Epithelial cell of alveolus of lung (primary cell): ENCODE measurements around the gene IP6K2. TPM values are rescaled to one million over a fixed set of nuclear protein-coding genes. Genes with fewer than 3 reads are reported as not detected.

Experiments
- total RNA-seq: library from RNA; depleted of rRNA; stranded (reverse); fragments of >200 nt; gene quantifications from 2 replicates; pipeline ENCODE4 v1.2.1, GENCODE V29; 2015

The IP6K2 gene
- 44.0 and 69.0 TPM in 2 replicates for total RNA-seq

GRCh38 chr3:48716982-48717746, at the start of gene IP6K2:
Gene IP6K2 (minus strand): TSS chr3:48717221. CDS start chr3:48695291, 21,930 bp downstream.

GRCh38 chr3:48685603-48686511, 31.2 kb downstream of the IP6K2 start, which contains the start of gene NCKIPSD:
Gene NCKIPSD (minus strand): TSS chr3:48685915. CDS start chr3:48685807, 108 bp downstream.

GRCh38 chr3:48662753-48663488, 54.1 kb downstream of the IP6K2 start, which contains the start of gene CELSR3:
Gene CELSR3 (minus strand): TSS chr3:48662886. CDS start chr3:48662634, 252 bp downstream.

Other genes starting within 250 kb of the IP6K2 start
- 215 and 254 TPM in 2 replicates for gene SHISA5, start 213.0 kb downstream of the IP6K2 start, total RNA-seq
- gene PFKFB4, start 160.4 kb downstream of the IP6K2 start, total RNA-seq: 19.4 and 22.6 TPM in 2 replicates
- 3.1 and 3.7 TPM in 2 replicates for gene UCN2, start 153.4 kb downstream of the IP6K2 start, total RNA-seq
- gene COL7A1, start 121.9 kb downstream of the IP6K2 start, total RNA-seq: 52.5 and 104 TPM in 2 replicates
- gene UQCRC1, start 107.6 kb downstream of the IP6K2 start, total RNA-seq: 388 and 454 TPM in 2 replicates
- gene TMEM89, start 95.5 kb downstream of the IP6K2 start, total RNA-seq: not detected in 2 replicates
- gene SLC26A6, start 81.8 kb downstream of the IP6K2 start, total RNA-seq: 19.7 and 73.9 TPM in 2 replicates
- 2.8 and 5.0 TPM in 2 replicates for gene CELSR3, start 54.3 kb downstream of the IP6K2 start, total RNA-seq
- gene NCKIPSD, start 31.3 kb downstream of the IP6K2 start, total RNA-seq: 29.9 and 38.8 TPM in 2 replicates
- 22.0 and 30.3 TPM in 2 replicates for gene PRKAR2A, start 130.7 kb upstream of the IP6K2 start, total RNA-seq
- gene SLC25A20, start 181.7 kb upstream of the IP6K2 start, total RNA-seq: 8.9 and 12.7 TPM in 2 replicates
- gene ARIH2, start 201.6 kb upstream of the IP6K2 start, total RNA-seq: 52.2 and 85.2 TPM in 2 replicates